HG02840 (cell line): ENCODE results near the gene TNNI3K.
A peak's percentile ranks its signal among the peaks of the same experiment; 100 is the strongest.
"Not testable (repeated sequence)": the region's sequence is repeated elsewhere in the genome, so short reads cannot be mapped to it uniquely, and the experiment has no call there.

Experiments used
- ATAC-seq: cut with Tn5 transposase; IDR thresholded peaks from one replicate; pipeline ENCODE4 v1.9.1; 2021; ENCODE audit warnings: mild to moderate bottlenecking, moderate library complexity, moderate number of reproducible peaks; ENCODE audit not compliant: unreplicated experiment, low FRiP score

TNNI3K gene

GRCh38 chr1:74235153-74235552, at the start of gene TNNI3K:
Gene TNNI3K, plus strand, starts transcription at chr1:74235387. Its CDS starts 65 bp downstream, at chr1:74235452.
- no peak for ATAC-seq

- no peak for ATAC-seq
Measured at GRCh38 chr1:74193908-74194307, 41.3 kb upstream of the TNNI3K start.

- ATAC-seq: no peak
Measured at GRCh38 chr1:74195339-74195738, 39.8 kb upstream of the TNNI3K start.

GRCh38 chr1:74197255-74197654, 37.9 kb upstream of the TNNI3K start:
- no peak for ATAC-seq

- ATAC-seq: peak; percentile 98
Measured at GRCh38 chr1:74197657-74198552, 37.3 kb upstream of the TNNI3K start, which contains the start of the genes FPGT and LRRIQ3. Gene FPGT, plus strand, starts transcription at chr1:74198242. Its CDS starts 37 bp downstream, at chr1:74198279. Gene LRRIQ3, minus strand, starts transcription at chr1:74198176. Its CDS starts 14,492 bp downstream, at chr1:74183684.

GRCh38 chr1:74199504-74199903, 35.7 kb upstream of the TNNI3K start:
- ATAC-seq: no peak

GRCh38 chr1:74205266-74205665, 29.9 kb upstream of the TNNI3K start:
- ATAC-seq: no peak

GRCh38 chr1:74215229-74215628, 20.0 kb upstream of the TNNI3K start:
- no peak for ATAC-seq

GRCh38 chr1:74222701-74223100, 12.5 kb upstream of the TNNI3K start:
- no peak for ATAC-seq

- no peak for ATAC-seq
Measured at GRCh38 chr1:74223453-74223852, 11.7 kb upstream of the TNNI3K start.

- no peak for ATAC-seq
Measured at GRCh38 chr1:74236440-74236839, 1.3 kb downstream of the TNNI3K start.

GRCh38 chr1:74237035-74237434, 1.8 kb downstream of the TNNI3K start:
- no peak for ATAC-seq

- ATAC-seq: no peak
Measured at GRCh38 chr1:74237787-74238186, 2.6 kb downstream of the TNNI3K start.

- no peak for ATAC-seq
Measured at GRCh38 chr1:74245168-74245772, 10.1 kb downstream of the TNNI3K start.

GRCh38 chr1:74246315-74246714, 11.1 kb downstream of the TNNI3K start:
- ATAC-seq: no peak

GRCh38 chr1:74247881-74248528, 12.8 kb downstream of the TNNI3K start:
- ATAC-seq: no peak

- ATAC-seq: not testable (repeated sequence)
Measured at GRCh38 chr1:74253243-74253824, 18.1 kb downstream of the TNNI3K start.

- no peak for ATAC-seq
Measured at GRCh38 chr1:74266001-74266400, 30.8 kb downstream of the TNNI3K start.

- ATAC-seq: no peak
Measured at GRCh38 chr1:74271503-74271902, 36.3 kb downstream of the TNNI3K start.

GRCh38 chr1:74280642-74281396, 45.6 kb downstream of the TNNI3K start:
- ATAC-seq: no peak
